Esophagus squamous epithelium (tissue), 4 donors: Measurements from ENCODE around the gene DPYSL4.

Source experiments
- POLR2A ChIP-seq, 4 donors: fragments of 450-650 bp; IDR thresholded peaks; one replicate each; pipeline ENCODE4 v1.6.1; 2017; ENCODE audit warnings: antibody characterized with exemption in 4 of 4, mild to moderate bottlenecking in 4 of 4, moderate library complexity in 3 of 4
- TF ChIP-seq, protein P1 (sequence below), 6 experiments: fragments of 450-650 bp in 4 of 6; fragments of 200-600 bp in 2 of 6; sonication (generic) in 2 of 6; IDR thresholded peaks; one replicate each; pipeline ENCODE4 v1.5.1; 2016 to 2019; ENCODE audit warnings: antibody characterized with exemption in 6 of 6, mild to moderate bottlenecking in 4 of 6, moderate library complexity in 4 of 6

- TF ChIP-seq, protein P1, sequence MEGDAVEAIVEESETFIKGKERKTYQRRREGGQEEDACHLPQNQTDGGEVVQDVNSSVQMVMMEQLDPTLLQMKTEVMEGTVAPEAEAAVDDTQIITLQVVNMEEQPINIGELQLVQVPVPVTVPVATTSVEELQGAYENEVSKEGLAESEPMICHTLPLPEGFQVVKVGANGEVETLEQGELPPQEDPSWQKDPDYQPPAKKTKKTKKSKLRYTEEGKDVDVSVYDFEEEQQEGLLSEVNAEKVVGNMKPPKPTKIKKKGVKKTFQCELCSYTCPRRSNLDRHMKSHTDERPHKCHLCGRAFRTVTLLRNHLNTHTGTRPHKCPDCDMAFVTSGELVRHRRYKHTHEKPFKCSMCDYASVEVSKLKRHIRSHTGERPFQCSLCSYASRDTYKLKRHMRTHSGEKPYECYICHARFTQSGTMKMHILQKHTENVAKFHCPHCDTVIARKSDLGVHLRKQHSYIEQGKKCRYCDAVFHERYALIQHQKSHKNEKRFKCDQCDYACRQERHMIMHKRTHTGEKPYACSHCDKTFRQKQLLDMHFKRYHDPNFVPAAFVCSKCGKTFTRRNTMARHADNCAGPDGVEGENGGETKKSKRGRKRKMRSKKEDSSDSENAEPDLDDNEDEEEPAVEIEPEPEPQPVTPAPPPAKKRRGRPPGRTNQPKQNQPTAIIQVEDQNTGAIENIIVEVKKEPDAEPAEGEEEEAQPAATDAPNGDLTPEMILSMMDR (IDR thresholded peaks at IDR 0.05) = no peak
- no peak for TF ChIP-seq POLR2A (IDR thresholded peaks at IDR 0.05)
Observed at GRCh38 chr10:132169031-132169765, 17.6 kb upstream of the DPYSL4 start.
